Lower lobe of right lung (tissue), 2 donors: ENCODE data around the gene MAP3K13. TPM values are rescaled to one million over a fixed set of nuclear protein-coding genes. Genes with fewer than 3 reads are reported as not detected.

Source experiments
- ATAC-seq, 2 donors: fragments of 200-7000 bp; cut with Tn5 transposase; one replicate each; pipeline ENCODE4 v1.9.1; 2020 to 2022; ENCODE audit warnings: mild to moderate bottlenecking in 2 of 2, moderate library complexity in 2 of 2
- DNase-seq: peaks from one replicate; pipeline ENCODE4 v3.0.0-alpha.2; 2020
- H3K27ac ChIP-seq: fragments of 200-600 bp; one replicate; pipeline ENCODE4 v1.8.0; 2022
- H3K27me3 ChIP-seq: fragments of 200-600 bp; one replicate; pipeline ENCODE4 v1.8.0; 2022; ENCODE audit warnings: low read depth
- H3K36me3 ChIP-seq: fragments of 200-600 bp; one replicate; pipeline ENCODE4 v1.8.0; 2022; ENCODE audit warnings: mild to moderate bottlenecking
- H3K4me1 ChIP-seq: fragments of 200-600 bp; one replicate; pipeline ENCODE4 v1.8.0; 2022
- H3K4me3 ChIP-seq: fragments of 200-600 bp; one replicate; pipeline ENCODE4 v1.8.0; 2022; ENCODE audit warnings: mild to moderate bottlenecking
- H3K9me3 ChIP-seq: fragments of 200-600 bp; one replicate; pipeline ENCODE4 v1.8.0; 2022
- intact Hi-C: fragments of 100-400 bp; cut with DNase I; formaldehyde crosslinking; loops from one replicate; pipeline ENCODE4 v1.11.0; 2022
- total RNA-seq: library from RNA; stranded (reverse); fragmentation: NEBNext Ultra II Directional; extraction: Animal tissue kit (Norgen Biotek cat#: 25700); gene quantifications from one replicate; pipeline ENCODE4 v1.2.1, GENCODE V29; 2021
- TF ChIP-seq, protein P1 (sequence below): fragments of 200-600 bp; IDR thresholded peaks from one replicate; pipeline ENCODE4 v1.8.0; 2022; ENCODE audit warnings: antibody characterized with exemption, mild to moderate bottlenecking
- donor health status: DM: no; HTN: yes; CAD: no; lungs with severe emphysema.

The MAP3K13 gene
- total RNA-seq, 1 donor from 2014 or later = 35.4 TPM

DNA sequence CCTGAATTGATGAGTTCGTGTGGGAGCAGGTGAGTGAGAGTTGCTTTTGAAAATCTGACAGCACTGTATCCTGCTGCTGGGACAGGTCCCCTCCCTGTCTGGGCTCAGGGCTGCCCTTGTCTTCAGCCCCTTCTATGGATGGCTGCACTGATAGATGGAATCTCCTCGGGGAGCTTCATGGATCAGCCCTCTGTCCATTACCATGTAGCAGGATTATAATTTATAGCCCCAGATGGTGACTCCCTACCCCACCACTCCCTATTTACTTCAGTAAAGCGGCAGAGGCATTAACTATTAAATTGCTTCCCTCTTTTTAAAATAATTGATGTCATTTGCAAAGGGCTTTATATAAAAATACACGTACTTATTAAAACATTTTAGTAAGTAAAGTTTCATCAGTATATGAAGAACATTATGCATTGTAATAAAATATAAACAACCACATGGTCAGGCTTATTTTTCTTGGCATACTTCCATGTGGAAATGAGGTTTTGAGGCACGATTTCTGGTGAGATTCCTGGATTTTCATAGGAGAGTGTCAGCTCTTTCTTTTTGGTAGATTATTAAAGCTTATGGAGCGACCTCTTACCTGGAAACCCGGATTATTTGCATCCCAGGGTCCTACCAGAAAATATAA, 38.5 kb downstream of the MAP3K13 start:
- H3K27me3 ChIP-seq = no peaks in the 10 kb centered on the region
- no peaks in the 10 kb centered on the region for H3K9me3 ChIP-seq
- H3K36me3 ChIP-seq = no peaks in the 10 kb centered on the region
- intact Hi-C loops = no loop called here
- TF ChIP-seq, protein P1, sequence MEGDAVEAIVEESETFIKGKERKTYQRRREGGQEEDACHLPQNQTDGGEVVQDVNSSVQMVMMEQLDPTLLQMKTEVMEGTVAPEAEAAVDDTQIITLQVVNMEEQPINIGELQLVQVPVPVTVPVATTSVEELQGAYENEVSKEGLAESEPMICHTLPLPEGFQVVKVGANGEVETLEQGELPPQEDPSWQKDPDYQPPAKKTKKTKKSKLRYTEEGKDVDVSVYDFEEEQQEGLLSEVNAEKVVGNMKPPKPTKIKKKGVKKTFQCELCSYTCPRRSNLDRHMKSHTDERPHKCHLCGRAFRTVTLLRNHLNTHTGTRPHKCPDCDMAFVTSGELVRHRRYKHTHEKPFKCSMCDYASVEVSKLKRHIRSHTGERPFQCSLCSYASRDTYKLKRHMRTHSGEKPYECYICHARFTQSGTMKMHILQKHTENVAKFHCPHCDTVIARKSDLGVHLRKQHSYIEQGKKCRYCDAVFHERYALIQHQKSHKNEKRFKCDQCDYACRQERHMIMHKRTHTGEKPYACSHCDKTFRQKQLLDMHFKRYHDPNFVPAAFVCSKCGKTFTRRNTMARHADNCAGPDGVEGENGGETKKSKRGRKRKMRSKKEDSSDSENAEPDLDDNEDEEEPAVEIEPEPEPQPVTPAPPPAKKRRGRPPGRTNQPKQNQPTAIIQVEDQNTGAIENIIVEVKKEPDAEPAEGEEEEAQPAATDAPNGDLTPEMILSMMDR = no peak
- ATAC-seq = no peak
- no peaks in the 10 kb centered on the region for H3K4me1 ChIP-seq
- no peak overlapping the region for H3K4me3 ChIP-seq
- no peak overlapping the region for H3K27ac ChIP-seq
- no peak for DNase-seq

DNA sequence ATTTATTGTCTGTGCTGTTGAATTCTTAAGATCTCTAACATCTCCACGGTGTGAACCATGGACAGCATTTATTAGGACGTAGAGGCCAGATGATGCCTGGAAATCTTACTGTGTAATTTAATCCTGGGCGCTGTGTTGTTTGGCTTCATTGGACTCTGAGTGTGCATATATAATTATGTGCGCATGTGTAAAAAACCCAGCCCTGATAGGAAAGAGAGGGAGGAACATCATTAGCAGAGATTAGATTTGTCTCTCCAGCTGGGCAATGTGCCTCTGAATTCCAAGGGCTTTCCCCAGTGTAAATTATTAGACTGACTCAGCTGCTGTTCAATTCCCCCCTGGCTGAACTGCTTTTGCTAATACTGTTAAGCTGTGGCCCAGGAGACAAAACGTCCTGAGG, 39.6 kb downstream of the MAP3K13 start:
- no peak overlapping the region for H3K4me3 ChIP-seq
- H3K27ac ChIP-seq = no peak overlapping the region
- intact Hi-C loops = no loop called here
- DNase-seq = no peak
- no peaks in the 10 kb centered on the region for H3K9me3 ChIP-seq
- H3K27me3 ChIP-seq = no peaks in the 10 kb centered on the region
- no peaks in the 10 kb centered on the region for H3K36me3 ChIP-seq
- H3K4me1 ChIP-seq = no peaks in the 10 kb centered on the region
- ATAC-seq = peak in 1 of 2 donors; percentile 51
- TF ChIP-seq, protein P1 = no peak

DNA sequence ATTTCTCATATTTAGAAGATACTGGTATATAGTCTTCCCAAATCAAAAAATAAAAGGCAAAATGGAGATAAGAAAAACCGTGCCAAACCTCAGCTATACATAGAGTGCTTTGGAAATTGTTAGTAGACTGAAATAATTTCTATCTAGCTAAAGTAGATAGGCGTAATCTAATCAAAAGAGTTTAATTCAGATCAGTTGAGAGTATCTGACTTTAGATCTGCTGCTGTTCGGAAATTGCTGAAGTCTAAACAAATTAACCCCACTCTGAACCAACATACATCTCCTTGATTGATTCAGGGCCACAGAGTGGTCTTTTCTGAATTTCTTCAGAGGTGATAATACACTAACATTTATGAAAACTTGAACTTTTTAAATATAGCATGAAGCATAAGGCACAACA, 40.1 kb downstream of the MAP3K13 start:
- no peak overlapping the region for H3K4me3 ChIP-seq
- ATAC-seq = no peak

DNA sequence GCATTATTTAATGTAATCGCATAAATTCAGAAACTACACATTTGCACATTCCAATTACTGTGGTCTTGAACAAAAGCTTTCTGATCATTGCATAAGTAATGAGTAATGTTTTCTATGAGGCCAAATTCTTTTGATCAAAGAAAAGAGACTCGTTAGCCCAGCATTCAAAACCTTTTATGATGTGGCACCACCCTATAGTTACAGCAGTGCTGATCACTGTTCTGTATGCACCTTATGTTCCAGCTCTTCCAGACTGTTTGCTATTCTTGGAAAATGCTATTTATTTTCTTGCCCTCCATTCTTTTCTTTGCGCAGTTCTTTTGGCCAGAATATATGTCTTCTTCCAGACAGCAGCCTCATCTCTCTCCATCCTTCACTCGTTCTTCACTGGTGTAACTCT, 42.3 kb downstream of the MAP3K13 start:
- intact Hi-C loops = no loop called here
- H3K27ac ChIP-seq = no peak overlapping the region
- H3K4me3 ChIP-seq = no peak overlapping the region
- TF ChIP-seq, protein P1 = no peak
- DNase-seq = no peak
- no peaks in the 10 kb centered on the region for H3K27me3 ChIP-seq
- H3K9me3 ChIP-seq = no peaks in the 10 kb centered on the region
- no peak for ATAC-seq
- H3K36me3 ChIP-seq = no peaks in the 10 kb centered on the region
- H3K4me1 ChIP-seq = no peaks in the 10 kb centered on the region

More for the DNA sequence above, 40.1 kb downstream of the MAP3K13 start:
- Histone ChIP-seq H3K36me3 (no peaks in the 10 kb centered on the region), H3K27me3 (no peaks in the 10 kb centered on the region), H3K4me1 (no peaks in the 10 kb centered on the region), H3K9me3 (no peaks in the 10 kb centered on the region), H3K27ac (no peak overlapping the region)
- intact Hi-C loops = no loop called here
- TF ChIP-seq, protein P1 = no peak
- DNase-seq = no peak

DNA sequence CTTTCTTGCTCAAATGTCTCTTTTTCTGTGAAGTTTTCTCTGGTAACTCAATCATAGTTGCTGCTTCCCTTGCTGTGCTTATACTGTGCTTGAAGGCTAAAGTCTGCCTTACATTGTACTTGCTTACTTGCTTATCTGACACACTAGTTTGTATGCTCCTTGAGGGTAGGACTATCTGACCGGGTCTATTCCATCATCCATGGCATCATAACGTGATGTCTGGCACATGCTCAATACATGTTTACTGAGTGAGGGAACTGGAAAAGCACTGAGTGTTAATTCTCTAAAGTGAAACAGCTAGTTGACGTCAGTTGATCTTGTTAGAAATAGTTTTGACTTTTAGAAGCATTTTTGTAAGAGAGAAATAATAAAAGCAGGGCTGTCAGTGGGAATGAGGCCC, 42.7 kb downstream of the MAP3K13 start:
- TF ChIP-seq, protein P1 = no peak
- Histone ChIP-seq H3K4me1 (no peaks in the 10 kb centered on the region), H3K9me3 (no peaks in the 10 kb centered on the region), H3K27ac (peak overlapping the region; percentile 52), H3K4me3 (no peak overlapping the region), H3K36me3 (no peaks in the 10 kb centered on the region), H3K27me3 (no peaks in the 10 kb centered on the region)
- no peak for DNase-seq
- intact Hi-C loops = no loop called here
- ATAC-seq = peak; percentile 58 to 59
